GM21619 (cell line): Measurements from ENCODE around the gene PI4KB.
"Not testable (repeated sequence)": the region's sequence is repeated elsewhere in the genome, so short reads cannot be mapped to it uniquely, and the experiment has no call there.

Experiments used
- ATAC-seq: cut with Tn5 transposase; IDR thresholded peaks from one replicate; pipeline ENCODE4 v1.9.1; 2021; ENCODE audit not compliant: unreplicated experiment

Gene PI4KB

GRCh38 chr1:151327223-151327902, at the start of gene PI4KB:
TSS of gene PI4KB (minus strand) at chr1:151327416. CDS start at chr1:151316481, 10,935 bp downstream.
- ATAC-seq = peak; percentile 78

- no peak for ATAC-seq
These were observed 46.0 kb upstream of the PI4KB start for GRCh38 chr1:151373196-151373595.

- ATAC-seq = no peak
These were observed 45.1 kb upstream of the PI4KB start, which contains the start of gene SELENBP1 for GRCh38 chr1:151372058-151372934. TSS of gene SELENBP1 (minus strand) at chr1:151372705. CDS start at chr1:151372641, 64 bp downstream.

GRCh38 chr1:151371370-151372057, 44.3 kb upstream of the PI4KB start:
- ATAC-seq = no peak

DNA sequence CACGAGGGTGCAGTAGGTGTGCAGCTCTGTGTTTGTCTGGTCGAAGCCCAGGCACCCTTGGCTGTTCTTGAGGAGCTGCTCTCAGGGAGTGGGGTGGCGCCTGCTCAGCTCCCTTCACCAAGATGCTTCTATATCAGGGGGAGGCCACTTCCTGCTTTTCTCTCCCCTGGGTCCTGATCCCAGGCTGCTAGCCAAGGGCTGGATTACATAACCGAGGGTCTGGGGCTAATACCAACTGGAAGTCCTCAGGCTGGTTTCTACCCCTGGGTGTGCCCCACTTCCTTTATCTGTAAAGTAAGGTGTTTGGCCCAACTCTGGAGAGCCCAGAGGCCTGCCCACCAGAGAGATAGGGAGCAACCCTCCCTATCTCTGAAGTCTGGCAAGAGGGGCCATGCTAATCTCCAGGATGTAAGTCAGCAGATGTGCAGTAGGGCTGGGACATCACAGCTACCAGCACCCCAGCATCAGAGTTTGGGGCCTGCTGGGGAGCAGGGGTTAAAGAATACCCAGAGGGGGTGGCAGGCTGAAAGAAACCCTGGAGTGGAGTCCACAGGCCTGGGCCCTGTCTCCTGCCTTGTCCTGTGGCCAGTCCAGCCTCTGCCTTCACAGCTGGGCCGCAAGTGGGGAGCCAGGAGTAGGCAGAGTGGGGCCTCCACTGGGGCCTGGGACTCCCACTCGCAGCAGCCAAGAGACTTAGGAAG, 43.1 kb upstream of the PI4KB start:
- ATAC-seq = no peak

DNA sequence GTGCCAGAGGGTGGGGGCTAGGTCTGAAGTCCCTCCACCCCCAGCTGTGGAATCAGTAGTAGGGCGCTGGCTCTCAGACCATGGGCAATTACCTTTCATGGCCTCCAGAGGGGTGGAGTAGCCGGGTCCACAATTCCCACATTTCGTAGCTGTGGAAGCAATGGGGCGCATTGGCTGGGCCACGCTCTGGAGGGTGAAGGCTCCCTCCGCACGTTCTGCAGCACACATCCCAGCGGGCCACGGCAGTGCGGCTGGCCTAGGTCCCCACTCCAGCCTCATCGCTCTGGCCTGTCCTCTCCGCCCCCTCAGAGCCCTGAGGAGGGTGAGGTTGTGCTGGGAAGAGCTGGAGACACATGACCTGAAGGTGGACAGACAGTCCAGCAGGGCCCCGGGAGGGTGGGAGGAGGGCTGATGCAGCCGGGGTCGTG, 42.4 kb upstream of the PI4KB start:
- no peak for ATAC-seq

DNA sequence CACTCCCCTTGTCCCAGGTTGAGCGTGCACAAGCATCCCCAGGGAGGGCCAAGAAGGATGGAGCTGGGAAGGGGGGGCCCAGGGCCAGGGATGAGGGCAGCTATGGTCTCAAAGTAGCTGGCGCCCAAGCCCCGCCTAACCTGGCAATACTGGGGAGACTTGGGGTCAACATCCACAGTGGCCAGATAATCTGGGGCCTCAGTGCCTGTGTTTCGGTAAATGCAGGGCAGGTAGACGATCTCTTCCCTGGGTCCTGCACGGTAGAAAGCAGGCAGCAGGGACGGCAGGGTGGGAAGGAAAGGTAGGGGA, 42.0 kb upstream of the PI4KB start:
- ATAC-seq = no peak

- ATAC-seq = no peak
These were observed 41.4 kb upstream of the PI4KB start for GRCh38 chr1:151368393-151369301.

- no peak for ATAC-seq
These were observed 40.6 kb upstream of the PI4KB start for GRCh38 chr1:151367658-151368392.

DNA sequence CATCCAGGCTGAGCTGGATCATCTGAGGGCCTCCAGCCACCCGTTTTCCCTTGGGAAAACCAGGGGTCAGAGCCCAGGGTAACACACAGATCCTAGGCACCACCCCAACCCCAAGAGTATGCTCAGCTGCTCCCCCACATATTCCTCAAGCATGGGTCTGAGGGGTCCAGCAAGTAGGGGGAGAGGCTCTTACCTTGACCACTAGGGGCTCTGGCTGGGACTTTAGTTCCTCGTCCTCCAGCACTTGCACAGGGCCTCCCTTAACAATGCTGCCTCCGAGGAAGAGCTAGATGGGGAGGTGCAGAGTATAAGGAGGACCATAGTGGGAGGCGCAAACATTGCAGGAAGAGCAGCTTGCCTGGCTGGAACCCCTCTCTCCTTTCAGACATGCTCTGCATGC, 37.8 kb upstream of the PI4KB start:
- no peak for ATAC-seq

DNA sequence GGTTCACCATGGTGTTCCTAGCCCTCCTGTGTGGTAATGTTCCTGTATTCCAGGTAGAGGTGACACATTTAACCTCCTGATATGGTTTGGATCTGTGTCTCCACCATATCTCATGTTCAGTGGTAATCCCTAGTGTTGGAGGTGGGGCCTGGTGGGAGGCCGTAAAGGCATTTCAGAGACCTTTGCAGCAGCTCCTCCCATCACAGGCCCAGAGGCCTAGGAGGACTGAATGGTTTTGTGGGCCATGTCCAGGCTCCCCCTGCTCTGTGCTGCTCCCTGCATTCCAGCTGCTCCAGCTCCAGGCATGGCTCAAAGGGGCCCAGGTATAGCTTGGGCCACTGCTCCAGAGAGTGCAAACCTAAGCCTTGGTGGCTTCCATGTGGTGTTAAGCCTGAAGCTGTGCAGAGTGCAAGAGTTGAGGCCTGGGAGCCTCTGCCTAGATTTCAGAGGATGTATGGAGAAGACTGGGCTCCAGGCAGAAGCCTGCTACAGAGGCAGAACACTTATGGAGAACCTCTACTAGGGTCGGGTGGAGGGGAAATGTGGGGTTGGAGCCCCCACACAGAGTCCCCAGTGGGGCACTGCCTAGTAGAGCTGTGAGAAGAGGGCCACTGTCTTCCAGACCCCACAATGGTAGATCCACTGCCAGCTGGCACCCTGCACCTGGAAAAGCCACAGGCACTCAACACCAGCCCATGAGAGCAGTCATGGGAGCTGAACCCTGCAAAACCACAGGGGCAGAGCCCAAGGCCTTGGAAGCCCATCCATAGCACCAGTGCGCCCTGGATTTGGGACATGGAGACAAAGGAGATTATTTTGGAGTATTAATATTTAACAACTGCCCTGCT, 35.3 kb upstream of the PI4KB start:
- no peak for ATAC-seq

GRCh38 chr1:151361883-151362282, 34.7 kb upstream of the PI4KB start:
- no peak for ATAC-seq

- no peak for ATAC-seq
These were observed 29.5 kb upstream of the PI4KB start for GRCh38 chr1:151356696-151357095.

- no peak for ATAC-seq
These were observed 25.0 kb upstream of the PI4KB start for GRCh38 chr1:151352021-151352718.

DNA sequence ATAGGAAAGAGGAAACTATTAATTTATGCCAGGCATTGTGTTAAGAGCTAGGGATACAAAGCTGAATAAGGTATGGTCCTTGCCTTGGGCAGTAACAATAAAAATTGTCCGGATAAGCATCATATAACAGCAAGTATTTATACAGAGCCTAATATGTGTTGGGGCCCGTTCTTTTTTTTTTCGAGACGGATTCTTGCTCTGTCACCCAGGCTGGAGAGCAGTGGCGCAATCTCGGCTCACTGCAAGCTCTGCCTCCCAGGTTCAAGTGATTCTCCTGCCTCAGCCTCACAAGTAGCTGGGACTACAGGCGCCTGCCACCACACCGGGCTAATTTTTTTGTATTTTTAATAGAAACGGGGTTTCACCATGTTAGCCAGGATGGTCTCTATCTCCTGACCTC, 23.1 kb upstream of the PI4KB start:
- ATAC-seq = not testable (repeated sequence)

DNA sequence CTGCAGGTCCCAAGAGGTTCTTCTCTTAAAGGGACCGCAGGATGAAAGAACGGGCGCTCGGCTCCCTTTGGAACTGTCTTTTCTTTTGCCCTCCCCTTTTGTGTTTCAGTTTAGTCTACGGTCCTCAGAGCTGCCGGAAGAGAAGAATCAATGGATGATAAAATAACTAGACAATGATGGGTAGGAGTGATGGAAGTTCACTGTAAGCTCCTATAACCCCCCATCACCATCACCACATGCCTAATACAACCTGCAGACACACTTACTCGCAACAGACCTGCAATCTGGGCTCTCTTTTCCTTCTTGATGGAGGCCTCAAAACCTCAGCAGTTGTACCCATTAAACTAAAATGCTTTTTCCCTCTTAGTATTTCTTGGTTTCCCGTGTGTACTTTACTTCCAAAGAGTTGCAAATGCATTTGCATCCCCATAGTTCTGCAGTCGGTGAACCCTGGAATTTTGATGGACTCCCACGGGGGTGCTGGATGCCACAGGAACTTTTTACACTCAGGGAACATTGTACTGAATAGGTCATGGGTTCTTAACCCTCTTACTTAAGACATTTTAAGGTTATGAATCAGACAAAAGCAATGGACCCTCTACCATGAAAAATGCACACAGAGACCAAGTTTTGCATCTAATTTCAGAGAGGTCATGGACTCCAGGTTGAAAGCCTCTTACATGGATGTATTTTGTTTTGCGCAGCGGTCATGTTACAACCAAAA, 20.5 kb upstream of the PI4KB start:
- no peak for ATAC-seq
